ENCODE measurements around the gene FIGN. TPM values are rescaled to one million over a fixed set of nuclear protein-coding genes. Genes with fewer than 3 reads are reported as not detected.

FIGN gene
- total RNA-seq, 1 experiment from 2014 or later = 14.6 TPM

DNA sequence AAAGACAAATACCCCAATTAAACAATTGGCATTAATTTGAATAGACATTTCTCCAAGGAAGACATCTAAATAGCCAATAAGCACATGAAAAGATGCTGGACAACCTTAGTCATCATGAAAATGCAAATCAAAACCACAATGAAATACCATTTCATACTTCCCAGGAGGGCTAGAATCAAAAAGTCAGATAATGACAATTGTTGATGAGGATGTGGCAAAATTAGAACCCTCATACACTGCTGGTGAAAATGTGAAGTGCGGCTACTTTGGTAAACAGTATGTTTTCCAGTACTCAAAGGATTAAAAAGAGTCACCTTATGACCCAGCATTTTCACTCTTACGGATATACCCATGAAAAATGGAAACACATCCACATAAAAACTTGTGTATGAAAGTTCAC lies 91.6 kb downstream of the FIGN start:
- WGBS (ENCODE audit: extremely low coverage, insufficient read length, low lambda C conversion rate) = no CpG with 5 or more reads among the region's 2 CpGs
- H3K4me1 ChIP-seq (ENCODE audit: insufficient read depth, low read length) = no peaks in the 10 kb centered on the region; the same call in 1 of the 2 replicates
- H3K14ac ChIP-seq (ENCODE audit: insufficient read depth, low read length) = no peak overlapping the region

More for the DNA sequence above, 91.6 kb downstream of the FIGN start:
- Histone ChIP-seq H3T11ph (ENCODE audit: low read length) (no peak overlapping the region), H3K27me3 (ENCODE audit: insufficient read depth, low read length) (no peaks in the 10 kb centered on the region), H4K20me1 (ENCODE audit: control insufficient read depth, insufficient read depth, insufficient read length) (no peaks in the 10 kb centered on the region), H3K4me2 (ENCODE audit: insufficient read depth, insufficient read length, low read length) (no peak overlapping the region), H2AK5ac (ENCODE audit: insufficient read length, low read length) (no peak overlapping the region), H2BK20ac (ENCODE audit: low read depth, low read length, poor library complexity, severe bottlenecking) (no peak overlapping the region), H4K91ac (ENCODE audit: insufficient read length, low read depth, low read length) (no peak overlapping the region), H4K5ac (ENCODE audit: insufficient read length, low read depth, low read length) (no peak overlapping the region), H2BK120ac (ENCODE audit: low read depth, low read length, poor library complexity, severe bottlenecking) (no peak overlapping the region), H4K8ac (replicated peaks; ENCODE audit: insufficient read length, low read depth, low read length) (no peak overlapping the region), H3K18ac (ENCODE audit: insufficient read length, low read depth, low read length) (no peak overlapping the region), H2BK12ac (ENCODE audit: insufficient read length, low read depth, low read length) (no peak overlapping the region), H2BK15ac (ENCODE audit: low read depth, low read length) (no peak overlapping the region), H3K79me2 (ENCODE audit: insufficient read depth, low read length) (no peaks in the 10 kb centered on the region), H3K56ac (ENCODE audit: insufficient read length, low read depth, low read length) (no peak overlapping the region), H3K23me2 (ENCODE audit: insufficient read length, low read depth, low read length, poor library complexity, severe bottlenecking) (no peaks in the 10 kb centered on the region), H3K27ac (ENCODE audit: insufficient read length, low read depth, low read length) (no peak overlapping the region), H2AFZ (ENCODE audit: low read length) (no peak overlapping the region), H3K9ac (ENCODE audit: extremely low read depth, insufficient read length, low read length) (no peak overlapping the region), H3K9me3 (ENCODE audit: control insufficient read depth, low read depth, low read length) (no peaks in the 10 kb centered on the region), H2BK5ac (ENCODE audit: insufficient read length, low read length) (no peak overlapping the region), H3K4ac (ENCODE audit: low read depth, low read length) (no peak overlapping the region), H3K79me1 (ENCODE audit: insufficient read depth, low read depth, low read length, poor library complexity, severe bottlenecking) (no peaks in the 10 kb centered on the region), H3K23ac (ENCODE audit: insufficient read length, low read depth, low read length) (no peak overlapping the region)
- DNase-seq = no peak
- Mint-ChIP-seq H3K4me3 (no peak overlapping the region), H3K9me3 (no peaks in the 10 kb centered on the region), H3K27me3 (ENCODE audit: low read depth) (no peaks in the 10 kb centered on the region), H3K4me1 (peaks cover 36 to 43% of the 10 kb centered on the region in 2 experiments), H3K27ac (no peak overlapping the region), H3K36me3 (ENCODE audit: insufficient read depth in 1 of 3, low read depth in 3 of 3) (no peaks in the 10 kb centered on the region)
- TF ChIP-seq, protein P1, sequence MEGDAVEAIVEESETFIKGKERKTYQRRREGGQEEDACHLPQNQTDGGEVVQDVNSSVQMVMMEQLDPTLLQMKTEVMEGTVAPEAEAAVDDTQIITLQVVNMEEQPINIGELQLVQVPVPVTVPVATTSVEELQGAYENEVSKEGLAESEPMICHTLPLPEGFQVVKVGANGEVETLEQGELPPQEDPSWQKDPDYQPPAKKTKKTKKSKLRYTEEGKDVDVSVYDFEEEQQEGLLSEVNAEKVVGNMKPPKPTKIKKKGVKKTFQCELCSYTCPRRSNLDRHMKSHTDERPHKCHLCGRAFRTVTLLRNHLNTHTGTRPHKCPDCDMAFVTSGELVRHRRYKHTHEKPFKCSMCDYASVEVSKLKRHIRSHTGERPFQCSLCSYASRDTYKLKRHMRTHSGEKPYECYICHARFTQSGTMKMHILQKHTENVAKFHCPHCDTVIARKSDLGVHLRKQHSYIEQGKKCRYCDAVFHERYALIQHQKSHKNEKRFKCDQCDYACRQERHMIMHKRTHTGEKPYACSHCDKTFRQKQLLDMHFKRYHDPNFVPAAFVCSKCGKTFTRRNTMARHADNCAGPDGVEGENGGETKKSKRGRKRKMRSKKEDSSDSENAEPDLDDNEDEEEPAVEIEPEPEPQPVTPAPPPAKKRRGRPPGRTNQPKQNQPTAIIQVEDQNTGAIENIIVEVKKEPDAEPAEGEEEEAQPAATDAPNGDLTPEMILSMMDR (conservative IDR thresholded peaks at IDR 0.05) = peak; percentile 49

Data from H9 (cell line).